GM18517 (cell line): ENCODE measurements around the gene MLX.

Source experiments
- ATAC-seq: cut with Tn5 transposase; IDR thresholded peaks from one replicate; pipeline ENCODE4 v1.9.1; 2021; ENCODE audit warnings: mild to moderate bottlenecking, moderate library complexity; ENCODE audit not compliant: unreplicated experiment

MLX gene

GRCh38 chr17:42566883-42567573 lies at the start of gene MLX:
TSS of gene MLX (plus strand) at chr17:42567100. CDS start at chr17:42567125, 25 bp downstream.
- ATAC-seq, result peak; percentile 44

GRCh38 chr17:42517516-42517915 lies 49.4 kb upstream of the MLX start:
- ATAC-seq, result no peak

- ATAC-seq, result no peak
Measured at GRCh38 chr17:42518046-42518754, 48.7 kb upstream of the MLX start.

- no peak for ATAC-seq
Measured at GRCh38 chr17:42518755-42519545, 48.0 kb upstream of the MLX start.

- ATAC-seq, result no peak
Measured at GRCh38 chr17:42519546-42520491, 47.1 kb upstream of the MLX start.

- no peak for ATAC-seq
Measured at GRCh38 chr17:42520540-42520951, 46.4 kb upstream of the MLX start.

- no peak for ATAC-seq
Measured at GRCh38 chr17:42521036-42521435, 45.9 kb upstream of the MLX start.

- no peak for ATAC-seq
Measured at GRCh38 chr17:42521666-42522262, 45.1 kb upstream of the MLX start.

- ATAC-seq, result no peak
Measured at GRCh38 chr17:42522263-42522790, 44.6 kb upstream of the MLX start.

- no peak for ATAC-seq
Measured at GRCh38 chr17:42522798-42523278, 44.1 kb upstream of the MLX start.

- no peak for ATAC-seq
Measured at GRCh38 chr17:42525221-42525620, 41.7 kb upstream of the MLX start.

GRCh38 chr17:42526031-42526444 lies 40.9 kb upstream of the MLX start:
- no peak for ATAC-seq

GRCh38 chr17:42527932-42528331 lies 39.0 kb upstream of the MLX start:
- no peak for ATAC-seq

- no peak for ATAC-seq
Measured at GRCh38 chr17:42529061-42529460, 37.8 kb upstream of the MLX start.

- ATAC-seq, result no peak
Measured at GRCh38 chr17:42530952-42531454, 35.9 kb upstream of the MLX start.

GRCh38 chr17:42531455-42532354 lies 35.2 kb upstream of the MLX start:
- ATAC-seq, result no peak

- no peak for ATAC-seq
Measured at GRCh38 chr17:42535155-42536047, 31.5 kb upstream of the MLX start.

GRCh38 chr17:42536048-42536371 lies 30.9 kb upstream of the MLX start, which contains the start of gene NAGLU:
TSS of gene NAGLU (plus strand) at chr17:42536241. CDS start at chr17:42536273, 32 bp downstream.
- peak; percentile 68 for ATAC-seq
